GM18870 (cell line): Measurements from ENCODE around the gene GIT1.

ENCODE experiments used
- ATAC-seq: cut with Tn5 transposase; IDR thresholded peaks from one replicate; pipeline ENCODE4 v1.9.1; 2021; ENCODE audit warnings: moderate library complexity; ENCODE audit not compliant: unreplicated experiment

GIT1 gene

GRCh38 chr17:29581583-29582253, 7.7 kb downstream of the GIT1 start:
- ATAC-seq: no peak

- peak; percentile 62 for ATAC-seq
Observed at GRCh38 chr17:29579866-29580771, 9.3 kb downstream of the GIT1 start.

GRCh38 chr17:29578626-29579485, 10.6 kb downstream of the GIT1 start:
- no peak for ATAC-seq

GRCh38 chr17:29577385-29578211, 11.8 kb downstream of the GIT1 start:
- no peak for ATAC-seq

GRCh38 chr17:29577001-29577370, 12.5 kb downstream of the GIT1 start:
- ATAC-seq: no peak

GRCh38 chr17:29576214-29577000, 13.0 kb downstream of the GIT1 start:
- ATAC-seq: no peak

- ATAC-seq: no peak
Observed at GRCh38 chr17:29575511-29576213, 13.8 kb downstream of the GIT1 start.

GRCh38 chr17:29574732-29575510, 14.5 kb downstream of the GIT1 start:
- ATAC-seq: no peak

GRCh38 chr17:29573871-29574731, 15.3 kb downstream of the GIT1 start:
- ATAC-seq: no peak

GRCh38 chr17:29573558-29573869, 15.9 kb downstream of the GIT1 start:
- no peak for ATAC-seq

GRCh38 chr17:29572691-29573557, 16.5 kb downstream of the GIT1 start:
- no peak for ATAC-seq

- no peak for ATAC-seq
Observed at GRCh38 chr17:29571883-29572681, 17.4 kb downstream of the GIT1 start.

- ATAC-seq: no peak
Observed at GRCh38 chr17:29571486-29571882, 18.0 kb downstream of the GIT1 start.

- no peak for ATAC-seq
Observed at GRCh38 chr17:29570521-29570920, 18.9 kb downstream of the GIT1 start.

GRCh38 chr17:29569245-29569950, 20.1 kb downstream of the GIT1 start:
- ATAC-seq: no peak
